Activated CD4-positive, CD25-positive, alpha-beta regulatory T cell treated with anti-CD3 and anti-CD28 coated beads, Interleukin-2, amount 50 U/mL, for 72 hours (primary cell): ENCODE data around the gene ULK1.

Source experiments
- DNase-seq: peaks from one replicate; pipeline ENCODE4 v3.0.0; 2021

Gene ULK1

GRCh38 chr12:131909752-131910219 lies 15.4 kb downstream of the ULK1 start:
- DNase-seq = no peak

- DNase-seq = no peak
These were observed 16.0 kb downstream of the ULK1 start for GRCh38 chr12:131910302-131911027.

DNA sequence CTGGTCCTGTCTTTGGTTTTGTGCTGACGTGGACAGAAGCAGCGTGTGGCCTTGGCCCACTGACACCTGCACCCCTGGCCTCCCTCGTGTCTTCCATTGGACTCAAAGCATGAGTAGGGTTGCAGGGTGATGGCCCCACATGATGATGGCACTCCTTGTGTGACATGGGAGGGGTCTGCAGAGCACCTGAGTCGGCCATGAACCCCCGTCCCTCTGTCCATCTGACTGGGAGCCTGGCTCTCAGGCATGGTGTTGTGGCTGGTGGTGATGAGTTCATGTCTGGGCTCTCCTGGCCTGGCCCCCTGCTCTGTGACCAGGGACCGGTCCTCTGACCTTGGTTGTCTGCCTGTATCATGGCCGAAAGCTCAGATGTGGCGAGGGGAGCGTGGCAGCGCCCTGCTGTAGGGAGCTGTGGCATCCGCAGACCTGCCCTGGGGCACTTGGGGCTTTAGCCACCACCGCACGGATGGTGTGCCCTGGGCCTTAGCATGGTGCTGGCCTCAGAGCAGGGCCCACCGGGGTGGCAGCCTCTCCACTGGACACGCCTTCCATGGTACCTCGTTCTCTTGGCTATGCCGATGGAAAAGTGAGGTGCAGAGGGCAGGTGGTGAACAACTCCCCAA lies 16.7 kb downstream of the ULK1 start:
- DNase-seq = no peak

GRCh38 chr12:131911851-131912477 lies 17.5 kb downstream of the ULK1 start:
- no peak for DNase-seq

DNA sequence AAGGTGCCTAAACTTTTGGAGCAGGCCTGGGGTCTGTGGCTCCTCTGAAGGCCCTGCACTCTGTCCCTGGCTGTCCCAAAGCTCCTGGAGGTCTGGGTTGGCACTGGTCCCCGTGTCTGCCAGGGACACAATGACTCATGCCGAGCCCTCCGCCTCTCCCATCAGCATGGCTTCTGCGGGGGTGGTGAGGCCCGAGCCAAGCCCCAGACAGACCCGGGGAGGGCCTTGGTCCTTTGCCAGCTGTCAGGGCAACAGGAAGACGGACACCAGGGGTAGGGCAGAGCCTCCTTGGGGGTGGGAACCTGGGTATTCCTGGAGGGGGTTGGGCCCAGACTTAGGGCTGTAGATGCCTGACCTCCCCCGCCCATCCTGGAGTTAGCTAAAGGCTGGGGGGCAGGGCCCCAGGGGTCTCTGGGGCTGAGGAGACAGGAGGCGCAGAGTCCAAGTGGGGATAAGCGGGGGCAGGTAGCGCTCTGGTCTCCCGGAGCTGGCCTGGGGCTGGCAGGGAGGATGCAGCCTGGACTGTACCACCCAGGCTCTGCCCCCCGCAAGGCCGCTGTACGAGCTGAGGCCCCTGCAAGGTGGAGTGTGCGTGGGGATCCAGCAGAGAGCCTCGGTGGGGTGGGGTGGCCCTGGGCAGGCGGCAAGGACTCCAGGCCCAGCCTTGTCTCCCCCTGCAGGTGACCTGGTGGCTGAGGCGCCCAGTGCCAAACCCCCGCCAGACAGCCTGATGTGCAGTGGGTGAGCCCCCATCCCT lies 18.3 kb downstream of the ULK1 start:
- no peak for DNase-seq

DNA sequence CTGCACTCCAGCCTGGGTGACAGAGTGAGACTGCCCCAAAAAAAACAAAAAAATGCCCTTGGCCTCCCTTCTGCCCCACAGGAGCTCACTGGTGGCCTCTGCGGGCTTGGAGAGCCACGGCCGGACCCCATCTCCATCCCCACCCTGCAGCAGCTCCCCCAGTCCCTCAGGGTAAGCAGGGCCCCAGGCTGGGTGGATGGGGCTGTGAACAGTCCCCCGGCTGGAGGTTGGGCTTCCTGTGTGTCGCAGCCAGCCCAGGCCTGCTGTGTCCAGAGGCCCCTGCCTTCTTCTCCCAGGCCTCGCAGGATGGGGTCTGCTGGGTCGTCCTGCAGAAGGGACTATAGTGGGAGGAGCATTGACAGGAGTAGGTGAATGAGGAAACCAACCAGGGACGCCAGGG lies 19.2 kb downstream of the ULK1 start:
- no peak for DNase-seq

GRCh38 chr12:131914179-131914702 lies 19.8 kb downstream of the ULK1 start:
- no peak for DNase-seq

- DNase-seq = no peak
These were observed 20.7 kb downstream of the ULK1 start for GRCh38 chr12:131915000-131915689.

DNA sequence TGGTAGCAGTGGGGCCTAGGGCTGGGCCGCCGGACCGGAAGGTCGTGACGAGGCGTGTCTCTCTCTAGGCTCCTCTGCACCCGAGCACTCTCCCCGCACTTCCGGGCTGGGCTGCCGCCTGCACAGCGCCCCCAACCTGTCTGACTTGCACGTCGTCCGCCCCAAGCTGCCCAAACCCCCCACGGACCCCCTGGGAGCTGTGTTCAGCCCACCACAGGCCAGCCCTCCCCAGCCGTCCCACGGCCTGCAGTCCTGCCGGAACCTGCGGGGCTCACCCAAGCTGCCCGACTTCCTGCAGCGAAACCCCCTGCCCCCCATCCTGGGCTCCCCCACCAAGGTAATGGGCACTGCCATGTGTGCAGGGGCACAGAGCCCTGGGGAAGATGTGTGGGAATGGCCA lies 21.4 kb downstream of the ULK1 start:
- DNase-seq = no peak

DNA sequence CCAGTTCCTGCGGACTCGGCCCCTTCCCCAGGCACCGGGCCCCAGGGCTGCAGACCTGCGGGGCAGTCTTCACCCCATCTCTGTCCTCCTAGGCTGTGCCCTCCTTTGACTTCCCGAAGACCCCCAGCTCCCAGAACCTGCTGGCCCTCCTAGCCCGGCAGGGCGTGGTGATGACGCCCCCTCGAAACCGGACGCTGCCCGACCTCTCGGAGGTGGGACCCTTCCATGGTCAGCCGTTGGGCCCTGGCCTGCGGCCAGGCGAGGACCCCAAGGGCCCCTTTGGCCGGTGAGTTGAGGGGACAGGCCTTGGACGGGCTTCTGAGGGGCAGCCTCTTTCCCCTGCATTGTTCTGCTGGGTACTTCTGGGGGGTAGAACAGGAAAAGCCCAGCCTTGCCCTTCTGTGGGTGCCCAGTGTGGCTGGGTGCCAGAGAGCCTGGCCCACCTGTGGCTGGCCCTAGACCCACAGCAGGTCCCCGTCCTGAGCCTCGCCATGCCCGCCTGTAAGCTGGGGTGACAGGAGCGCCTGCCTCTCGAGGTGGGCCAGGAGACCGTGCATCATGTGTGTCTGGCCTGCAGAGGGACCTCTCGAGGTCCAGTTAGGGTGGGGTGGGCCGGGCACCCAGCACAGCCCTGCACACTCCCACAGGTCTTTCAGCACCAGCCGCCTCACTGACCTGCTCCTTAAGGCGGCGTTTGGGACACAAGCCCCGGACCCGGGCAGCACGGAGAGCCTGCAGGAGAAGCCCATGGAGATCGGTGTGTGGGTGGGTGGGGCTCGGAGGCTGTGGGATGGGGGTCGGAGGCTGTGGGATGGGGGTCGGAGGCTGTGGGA lies 22.1 kb downstream of the ULK1 start:
- no peak for DNase-seq

DNA sequence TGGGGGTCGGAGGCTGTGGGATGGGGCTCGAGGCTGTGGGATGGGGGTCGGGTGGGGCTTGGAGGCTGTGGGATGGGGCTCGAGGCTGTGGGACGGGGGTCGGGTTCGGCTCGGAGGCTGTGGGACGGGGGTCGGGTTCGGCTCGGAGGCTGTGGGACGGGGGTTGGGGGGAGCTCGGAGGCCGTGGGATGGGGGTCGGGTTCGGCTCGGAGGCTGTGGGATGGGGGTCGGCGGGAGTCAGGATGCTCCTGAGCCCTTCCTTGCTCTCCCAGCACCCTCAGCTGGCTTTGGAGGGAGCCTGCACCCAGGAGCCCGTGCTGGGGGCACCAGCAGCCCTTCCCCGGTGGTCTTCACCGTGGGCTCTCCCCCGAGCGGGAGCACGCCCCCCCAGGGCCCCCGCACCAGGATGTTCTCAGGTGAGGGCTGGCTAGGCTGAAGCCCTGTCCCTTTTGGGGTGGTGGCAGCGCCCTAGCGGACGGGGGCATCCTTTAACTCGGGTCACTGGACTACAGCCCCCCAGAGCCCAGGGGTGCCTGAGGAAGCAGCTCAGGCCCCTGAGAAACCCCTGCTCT lies 22.8 kb downstream of the ULK1 start:
- no peak for DNase-seq

GRCh38 chr12:131917711-131918306 lies 23.4 kb downstream of the ULK1 start:
- no peak for DNase-seq

GRCh38 chr12:131918311-131919050 lies 24.1 kb downstream of the ULK1 start:
- DNase-seq = no peak

GRCh38 chr12:131919051-131919347 lies 24.6 kb downstream of the ULK1 start:
- no peak for DNase-seq

DNA sequence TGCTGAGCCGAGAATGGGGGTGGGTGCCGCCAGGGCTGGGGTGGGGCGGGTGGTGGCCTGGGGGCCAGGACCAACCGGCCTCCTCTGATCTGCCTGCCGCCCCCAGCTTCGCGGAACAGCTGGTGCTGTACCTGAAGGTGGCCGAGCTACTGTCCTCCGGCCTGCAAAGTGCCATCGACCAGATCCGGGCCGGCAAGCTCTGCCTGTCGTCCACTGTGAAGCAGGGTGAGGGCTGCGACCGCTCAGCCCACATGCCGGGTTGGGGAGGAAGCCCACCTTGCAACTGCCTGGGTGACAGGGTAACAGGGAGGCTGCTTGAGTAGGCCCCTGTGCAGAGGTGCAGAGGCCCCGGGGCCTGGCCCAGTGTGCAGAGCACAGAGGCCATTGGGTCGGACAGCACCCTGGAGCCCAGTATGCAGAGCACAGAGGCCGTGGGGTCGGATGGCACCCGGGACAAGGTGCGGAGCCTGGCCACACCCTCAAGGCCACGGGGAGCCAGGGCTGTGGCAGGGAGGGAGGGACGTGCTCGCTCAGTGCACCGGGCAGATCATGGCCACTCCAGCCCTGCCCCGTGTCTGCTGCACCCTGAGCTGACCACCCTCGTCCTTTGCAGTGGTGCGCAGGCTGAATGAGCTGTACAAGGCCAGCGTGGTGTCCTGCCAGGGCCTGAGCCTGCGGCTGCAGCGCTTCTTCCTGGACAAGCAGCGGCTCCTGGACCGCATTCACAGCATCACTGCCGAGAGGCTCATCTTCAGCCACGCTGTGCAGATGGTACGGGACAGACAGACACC lies 25.1 kb downstream of the ULK1 start:
- no peak for DNase-seq

DNA sequence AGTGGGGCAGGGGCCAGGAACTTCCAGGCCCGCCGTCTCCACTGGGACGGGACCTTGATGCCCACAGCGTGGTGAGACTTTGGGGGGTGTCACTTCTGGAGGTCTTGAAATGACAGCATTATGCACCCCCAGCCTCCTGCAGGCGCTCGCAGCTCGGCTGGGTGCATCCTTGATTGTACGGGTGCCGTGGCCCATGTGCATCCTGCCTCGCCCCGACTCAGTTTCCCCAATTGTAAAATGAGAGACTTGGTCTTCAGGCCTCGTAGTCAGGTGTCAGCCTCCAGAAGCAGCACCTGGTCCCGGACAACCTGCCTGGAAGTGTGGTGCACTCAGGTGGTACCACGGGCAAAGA lies 25.7 kb downstream of the ULK1 start:
- DNase-seq = no peak

- DNase-seq = no peak
These were observed 26.7 kb downstream of the ULK1 start for GRCh38 chr12:131920902-131921840.
